Osteoblast (primary cell): Measurements from ENCODE around the gene CELSR2. TPM values are rescaled to one million over a fixed set of nuclear protein-coding genes. Genes with fewer than 3 reads are reported as not detected.

Source experiments
- DNase-seq: peaks from one replicate; pipeline ENCODE4 v3.0.0; 2011; ENCODE audit warnings: low spot score, mixed read lengths; ENCODE audit not compliant: insufficient read length; ENCODE audit errors: missing footprints
- H2AFZ ChIP-seq: 2 replicates; pipeline ENCODE4 v1.6.0; 2011; ENCODE audit warnings: mild to moderate bottlenecking, low read length
- H3K27ac ChIP-seq: 2 replicates; pipeline ENCODE4 v1.5.1; 2011; ENCODE audit warnings: mild to moderate bottlenecking, low read depth, low read length, moderate library complexity
- H3K27me3 ChIP-seq: 2 replicates; pipeline ENCODE4 v1.6.0; 2012; ENCODE audit warnings: mild to moderate bottlenecking, control low read depth, inconsistent platforms, low read length, moderate library complexity; ENCODE audit not compliant: insufficient read depth
- H3K36me3 ChIP-seq: 2 replicates; pipeline ENCODE4 v1.5.1; 2011; ENCODE audit warnings: mild to moderate bottlenecking, low read length, control low read depth, moderate library complexity; ENCODE audit not compliant: insufficient read depth
- H3K4me1 ChIP-seq: 2 replicates; pipeline ENCODE4 v1.5.1; 2011; ENCODE audit warnings: mild to moderate bottlenecking, low read length, control low read depth, moderate library complexity; ENCODE audit not compliant: insufficient read depth
- H3K4me2 ChIP-seq: 2 replicates; pipeline ENCODE4 v1.6.0; 2011; ENCODE audit warnings: mild to moderate bottlenecking, low read length; ENCODE audit not compliant: insufficient read depth
- H3K4me3 ChIP-seq: fragments of 200-600 bp; sonication (generic); 3 replicates; pipeline ENCODE4 v1.5.1; 2012; ENCODE audit warnings: mild to moderate bottlenecking, low read length, inconsistent platforms; ENCODE audit not compliant: insufficient read depth
- H3K79me2 ChIP-seq: 2 replicates; pipeline ENCODE4 v1.6.0; 2012; ENCODE audit warnings: mild to moderate bottlenecking, low read length, control low read depth, inconsistent platforms; ENCODE audit not compliant: insufficient read depth
- H3K9me3 ChIP-seq: 2 replicates; pipeline ENCODE4 v1.5.1; 2011; ENCODE audit warnings: low read depth, low read length, control low read depth
- H4K20me1 ChIP-seq: 2 replicates; pipeline ENCODE4 v1.6.0; 2012; ENCODE audit warnings: mild to moderate bottlenecking, low read length, control low read depth; ENCODE audit not compliant: insufficient read depth
- CTCF ChIP-seq: IDR thresholded peaks from 2 replicates; pipeline ENCODE4 v1.5.1; 2011; ENCODE audit warnings: mild to moderate bottlenecking, low read depth, low read length, moderate library complexity; ENCODE audit errors: extremely low read depth
- total RNA-seq: library from RNA; depleted of rRNA; stranded (reverse); fragments of >200 nt; gene quantifications from 2 replicates; pipeline ENCODE4 v1.2.3, GENCODE V29; 2012

Gene CELSR2
- total RNA-seq, 1 donor, result 1.4 TPM

DNA sequence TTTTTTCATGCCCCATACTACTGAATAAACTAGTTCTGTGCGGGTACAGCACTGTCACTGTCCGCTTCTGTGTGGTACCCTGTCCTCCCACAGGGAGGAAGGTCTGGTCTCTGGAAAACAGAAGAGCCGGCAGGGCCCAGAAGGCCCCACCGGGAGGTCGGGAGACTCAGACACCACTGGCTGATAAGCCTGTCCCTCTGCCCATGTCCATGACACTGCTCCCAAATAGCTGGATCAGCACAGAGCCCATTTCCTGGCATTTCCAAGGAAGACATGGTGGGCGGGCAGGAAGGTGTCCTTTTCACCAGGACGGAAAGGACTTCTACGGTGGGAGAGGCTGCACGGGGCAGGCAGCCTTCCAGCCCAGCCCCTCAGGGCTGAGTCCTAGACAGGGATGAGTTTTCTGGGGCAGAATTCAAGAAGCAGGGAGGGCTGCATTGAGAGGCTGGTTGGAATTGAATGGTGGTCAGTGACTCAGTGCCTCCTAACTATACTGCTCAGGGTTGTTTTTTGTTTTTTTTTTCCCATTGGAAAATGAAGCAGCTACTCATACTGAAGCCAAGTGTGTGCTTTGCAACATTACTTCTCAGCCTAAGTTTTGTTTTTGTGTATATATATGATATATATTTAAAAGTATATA is 26.5 kb downstream of the CELSR2 start:
- peak overlapping the region; percentile 69 for H2AFZ ChIP-seq
- TF ChIP-seq CTCF, result no peak
- H4K20me1 ChIP-seq, result no peaks in the 10 kb centered on the region
- H3K4me2 ChIP-seq, result peak overlapping the region; percentile 61
- H3K4me3 ChIP-seq, result peak overlapping the region; percentile 15
- no peaks in the 10 kb centered on the region for H3K9me3 ChIP-seq
- H3K4me1 ChIP-seq, result peaks cover 23% of the 10 kb centered on the region
- peak; percentile 97 for DNase-seq
- H3K79me2 ChIP-seq, result peaks cover 10% of the 10 kb centered on the region
- no peaks in the 10 kb centered on the region for H3K27me3 ChIP-seq
- peaks cover 18% of the 10 kb centered on the region for H3K36me3 ChIP-seq
- H3K27ac ChIP-seq, result no peak overlapping the region

DNA sequence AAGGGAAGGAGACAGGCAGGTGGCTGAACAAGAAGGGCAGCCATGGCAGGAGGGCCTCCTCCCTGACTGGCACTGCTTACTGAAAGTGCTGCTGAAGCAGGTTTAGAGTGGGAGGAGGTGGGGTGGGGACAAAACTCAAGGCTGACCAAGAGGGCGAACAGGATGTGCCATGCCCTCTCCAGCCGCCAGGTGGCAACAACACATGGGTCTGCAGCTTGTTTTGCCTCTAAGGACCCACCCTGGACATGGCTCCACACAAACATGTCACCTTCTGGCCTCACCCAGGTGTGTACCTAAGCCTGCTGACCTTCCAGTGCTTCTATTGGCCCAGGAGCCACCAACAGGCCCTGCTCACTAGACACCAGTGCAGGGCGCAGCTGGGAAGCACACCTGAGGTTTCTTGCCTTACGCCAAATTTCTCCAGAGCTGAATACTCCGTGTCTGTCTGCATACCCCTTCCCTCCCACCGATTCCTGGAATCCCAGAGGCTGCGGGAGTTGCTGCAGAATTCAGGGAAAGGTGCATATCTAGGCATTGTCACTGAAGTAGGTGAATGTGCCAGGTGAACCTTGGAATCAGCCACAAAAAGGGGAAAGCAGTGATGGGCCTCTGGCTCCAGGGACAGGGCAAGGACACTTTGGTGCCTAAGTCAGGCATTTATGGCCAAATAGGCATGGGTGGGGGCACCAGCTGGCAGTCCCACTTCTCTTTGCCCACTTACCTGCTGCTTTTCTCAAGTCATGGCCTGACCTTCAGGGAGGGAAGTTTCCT is 28.3 kb downstream of the CELSR2 start:
- H3K79me2 ChIP-seq, result peaks cover 28% of the 10 kb centered on the region
- no peak overlapping the region for H3K4me2 ChIP-seq
- peaks cover 18% of the 10 kb centered on the region for H3K36me3 ChIP-seq
- no peaks in the 10 kb centered on the region for H3K9me3 ChIP-seq
- H4K20me1 ChIP-seq, result no peaks in the 10 kb centered on the region
- H2AFZ ChIP-seq, result peak overlapping the region; percentile 83
- H3K4me1 ChIP-seq, result peaks cover 38% of the 10 kb centered on the region
- no peak overlapping the region for H3K27ac ChIP-seq
- TF ChIP-seq CTCF, result peak; percentile 89
- no peak overlapping the region for H3K4me3 ChIP-seq
- DNase-seq, result peak; percentile 96
- H3K27me3 ChIP-seq, result no peaks in the 10 kb centered on the region

DNA sequence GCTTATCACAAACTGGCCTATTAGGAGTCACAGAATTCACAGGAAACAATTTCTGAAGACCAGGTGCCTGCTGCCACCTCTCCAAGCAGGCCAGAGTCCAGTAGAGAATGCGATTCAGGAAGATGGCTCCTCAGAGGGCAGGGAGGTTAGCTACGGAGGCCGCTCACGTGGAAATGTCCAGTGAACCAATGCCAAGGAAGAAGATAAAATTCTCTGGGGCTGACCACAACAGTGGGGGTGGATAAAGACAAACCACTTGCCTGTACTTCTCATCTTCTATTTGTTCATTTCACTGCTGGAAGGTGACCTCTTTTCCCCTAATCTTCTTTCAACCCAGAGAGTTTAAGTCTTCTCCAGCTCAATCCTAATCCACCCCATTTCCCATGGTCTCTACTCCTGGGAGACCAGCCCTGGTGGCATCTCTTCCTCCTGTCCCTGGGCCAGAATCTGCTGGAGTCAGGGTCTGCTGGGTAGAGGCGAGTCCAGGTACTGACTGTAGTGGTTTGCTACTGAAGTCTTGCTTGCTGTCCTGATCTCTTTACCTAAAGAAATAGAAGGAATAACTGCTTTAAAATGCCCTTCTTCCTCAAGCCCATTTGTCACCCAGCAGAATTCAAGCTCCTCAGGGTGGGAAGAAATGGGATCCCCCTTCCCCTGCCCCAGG is 30.4 kb downstream of the CELSR2 start:
- no peak overlapping the region for H3K27ac ChIP-seq
- no peak for TF ChIP-seq CTCF
- DNase-seq, result peak; percentile 65
- H3K79me2 ChIP-seq, result peaks cover 32% of the 10 kb centered on the region
- H2AFZ ChIP-seq, result no peak overlapping the region
- H3K4me3 ChIP-seq, result no peak overlapping the region
- H3K27me3 ChIP-seq, result no peaks in the 10 kb centered on the region
- H3K9me3 ChIP-seq, result no peaks in the 10 kb centered on the region
- H3K4me1 ChIP-seq, result peaks cover 44% of the 10 kb centered on the region
- H4K20me1 ChIP-seq, result no peaks in the 10 kb centered on the region
- no peak overlapping the region for H3K4me2 ChIP-seq
- peaks cover 18% of the 10 kb centered on the region for H3K36me3 ChIP-seq

DNA sequence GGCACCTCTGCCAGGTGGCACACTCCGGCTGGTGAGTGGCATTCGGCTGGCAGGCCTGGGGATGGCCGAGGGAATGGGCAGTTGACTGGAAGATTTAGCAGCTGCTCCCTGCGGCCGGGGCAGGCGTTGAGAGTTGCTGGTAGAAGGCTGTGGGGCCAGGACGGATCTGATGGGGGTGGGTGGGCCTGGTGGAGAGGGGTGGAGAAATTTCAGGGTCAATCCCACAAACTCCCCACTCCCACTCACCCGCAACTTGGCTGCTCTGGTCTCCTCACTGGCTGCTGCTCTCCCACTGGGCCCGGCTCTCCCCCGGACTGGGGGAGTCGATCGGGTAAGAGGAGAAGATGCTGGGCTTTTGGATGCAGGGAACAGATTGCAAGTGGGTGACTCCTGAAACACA is 31.5 kb downstream of the CELSR2 start:
- no peak overlapping the region for H3K4me3 ChIP-seq
- H3K36me3 ChIP-seq, result peaks cover 18% of the 10 kb centered on the region
- peaks cover 33% of the 10 kb centered on the region for H3K4me1 ChIP-seq
- H4K20me1 ChIP-seq, result no peaks in the 10 kb centered on the region
- no peak for TF ChIP-seq CTCF
- no peaks in the 10 kb centered on the region for H3K9me3 ChIP-seq
- no peak overlapping the region for H3K4me2 ChIP-seq
- no peaks in the 10 kb centered on the region for H3K27me3 ChIP-seq
- H3K27ac ChIP-seq, result no peak overlapping the region
- H3K79me2 ChIP-seq, result peaks cover 32% of the 10 kb centered on the region
- H2AFZ ChIP-seq, result no peak overlapping the region
- DNase-seq, result no peak
